C4-2B (cell line): ENCODE measurements around the gene PROSER2.

Experiments used
- CTCF ChIP-seq: fragments of 450-650 bp; conservative IDR thresholded peaks from 2 replicates; pipeline ENCODE4 v1.5.1; 2017; ENCODE audit warnings: mild to moderate bottlenecking
- ZFX ChIP-seq: fragments of 450-650 bp; IDR thresholded peaks from 2 replicates; pipeline ENCODE4 v1.6.1; 2017

- no peak for TF ChIP-seq CTCF
- TF ChIP-seq ZFX = no peak
Measured at GRCh38 chr10:11908991-11909390, 85.8 kb downstream of the PROSER2 start.
